Stomach (tissue), 9 donors: ENCODE data around the gene COL27A1. TPM values are rescaled to one million over a fixed set of nuclear protein-coding genes. Genes with fewer than 3 reads are reported as not detected.
"Not testable (repeated sequence)": the region's sequence is repeated elsewhere in the genome, so short reads cannot be mapped to it uniquely, and the experiment has no call there.

Experiments used
- DNase-seq, 2 donors: peaks; one replicate each; pipeline versions ENCODE4 v3.0.0 to v3.0.0-alpha.2; 2013 to 2019
- H3K27ac ChIP-seq, 5 donors: fragments of 200-600 bp in 4 of 5; sonication (generic) in 4 of 5; one replicate each; pipeline ENCODE4 v1.5.1; 2013 to 2019; ENCODE audit warnings: mild to moderate bottlenecking in 1 of 5, moderate library complexity in 1 of 5
- H3K27me3 ChIP-seq, 3 donors: fragments of 200-600 bp; sonication (generic); one replicate each; pipeline ENCODE4 v1.5.1; 2017 to 2019; ENCODE audit warnings: mixed run types in 1 of 3
- H3K36me3 ChIP-seq, 4 donors: fragments of 200-600 bp; sonication (generic); 1 replicate in 3 of 4; 2 replicates in 1 of 4; pipeline ENCODE4 v1.5.1; 2016 to 2019
- H3K4me1 ChIP-seq, 4 donors: fragments of 200-600 bp; sonication (generic); one replicate each; pipeline ENCODE4 v1.5.1; 2016 to 2019
- H3K4me3 ChIP-seq, 4 donors: fragments of 200-600 bp; sonication (generic) in 3 of 4; one replicate each; pipeline ENCODE4 v1.5.1; 2016 to 2019; ENCODE audit warnings: mild to moderate bottlenecking in 1 of 4
- H3K9me3 ChIP-seq, 4 donors: fragments of 200-600 bp; sonication (generic); one replicate each; pipeline ENCODE4 v1.5.1; 2016 to 2019
- EP300 ChIP-seq: sonication (generic); formaldehyde crosslinking; IDR thresholded peaks from one replicate; pipeline ENCODE4 v1.6.1; 2017; ENCODE audit warnings: antibody characterized with exemption
- POLR2A ChIP-seq, 4 donors: fragments of 450-650 bp; IDR thresholded peaks; one replicate each; pipeline ENCODE4 v1.6.1; 2016; ENCODE audit warnings: antibody characterized with exemption in 4 of 4, control low read depth in 2 of 4, mild to moderate bottlenecking in 1 of 4, moderate library complexity in 1 of 4
- POLR2AphosphoS5 ChIP-seq, 3 donors: sonication (generic); formaldehyde crosslinking; IDR thresholded peaks; one replicate each; pipeline ENCODE4 v1.6.1; 2016; ENCODE audit warnings: antibody characterized with exemption in 3 of 3
- WGBS, 5 donors: extraction: QIAGEN DNeasy Blood & Tissue Kit in 3 of 5; methylation state at CpG; one replicate each; pipeline versions ENCODE4 v1.1.5 to v1.1.7; 2013 to 2018; 5-methylcytosine and 5-hydroxymethylcytosine counted together
- intact Hi-C: fragments of 100-400 bp; cut with DNase I; formaldehyde crosslinking; loops from one replicate; pipeline ENCODE4 v1.15.1; 2023; ENCODE audit warnings: low total_unique reads
- polyA plus RNA-seq, 3 donors: library from polyadenylated mRNA; stranded (reverse); fragments of 200-250 nt; gene quantifications; one replicate each; pipeline ENCODE4 v1.2.3, GENCODE V29; 2013
- total RNA-seq, 5 donors: library from RNA; depleted of rRNA; stranded (reverse); fragments of >200 nt; gene quantifications; one replicate each; pipeline versions ENCODE4 v1.1.0 to v1.2.3, GENCODE V29; 2014 to 2016
- TF ChIP-seq, protein P1 (sequence below), 7 experiments: fragments of 450-650 bp in 4 of 7; fragments of 200-600 bp in 3 of 7; sonication (generic) in 3 of 7; IDR thresholded peaks; one replicate each; pipeline ENCODE4 v1.5.1; 2016 to 2019; ENCODE audit warnings: antibody characterized with exemption in 7 of 7, control low read depth in 2 of 7, mild to moderate bottlenecking in 1 of 7
- donor health status: healthy with polysubstance abuse.
- donor health status: Bipolar disorder and iron deficiency.
- donor health status: healthy.

The COL27A1 gene
- total and polyA plus RNA-seq, 8 donors, result 2.9 to 26.3 (median 8.2) TPM

DNA sequence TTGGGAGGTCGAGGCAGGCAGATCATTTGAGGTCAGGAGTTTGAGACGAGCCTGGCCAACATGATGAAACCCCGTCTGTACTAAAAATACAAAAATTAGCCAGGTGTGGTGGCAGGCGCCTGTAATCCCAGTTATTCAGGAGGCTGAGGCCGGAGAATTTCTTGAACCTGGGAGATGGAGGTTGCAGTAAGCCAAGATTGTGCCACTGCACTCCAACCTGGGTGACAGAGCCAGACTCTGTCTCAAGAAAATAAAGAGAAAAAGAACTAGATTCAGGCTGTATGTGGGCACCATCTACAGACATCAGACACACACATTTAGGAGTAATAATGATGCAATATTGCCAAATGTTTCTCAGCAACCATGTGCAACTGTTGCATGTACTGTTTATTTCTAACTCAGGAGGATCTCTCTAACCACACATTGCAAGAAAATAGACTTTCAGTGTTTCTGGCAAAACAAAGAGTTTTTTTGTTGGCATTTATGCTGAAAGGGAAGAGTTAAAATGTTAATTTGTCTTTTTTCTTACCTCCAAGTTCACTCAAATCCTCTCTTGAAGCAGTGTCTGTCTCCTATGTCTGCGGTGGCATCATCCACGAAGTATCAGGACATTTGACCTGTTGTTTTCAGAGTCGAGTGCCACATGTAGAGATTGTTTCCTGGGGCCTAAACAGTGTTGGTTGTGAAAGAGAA lies 162.5 kb downstream of the COL27A1 start:
- TF ChIP-seq, protein P1, sequence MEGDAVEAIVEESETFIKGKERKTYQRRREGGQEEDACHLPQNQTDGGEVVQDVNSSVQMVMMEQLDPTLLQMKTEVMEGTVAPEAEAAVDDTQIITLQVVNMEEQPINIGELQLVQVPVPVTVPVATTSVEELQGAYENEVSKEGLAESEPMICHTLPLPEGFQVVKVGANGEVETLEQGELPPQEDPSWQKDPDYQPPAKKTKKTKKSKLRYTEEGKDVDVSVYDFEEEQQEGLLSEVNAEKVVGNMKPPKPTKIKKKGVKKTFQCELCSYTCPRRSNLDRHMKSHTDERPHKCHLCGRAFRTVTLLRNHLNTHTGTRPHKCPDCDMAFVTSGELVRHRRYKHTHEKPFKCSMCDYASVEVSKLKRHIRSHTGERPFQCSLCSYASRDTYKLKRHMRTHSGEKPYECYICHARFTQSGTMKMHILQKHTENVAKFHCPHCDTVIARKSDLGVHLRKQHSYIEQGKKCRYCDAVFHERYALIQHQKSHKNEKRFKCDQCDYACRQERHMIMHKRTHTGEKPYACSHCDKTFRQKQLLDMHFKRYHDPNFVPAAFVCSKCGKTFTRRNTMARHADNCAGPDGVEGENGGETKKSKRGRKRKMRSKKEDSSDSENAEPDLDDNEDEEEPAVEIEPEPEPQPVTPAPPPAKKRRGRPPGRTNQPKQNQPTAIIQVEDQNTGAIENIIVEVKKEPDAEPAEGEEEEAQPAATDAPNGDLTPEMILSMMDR (IDR thresholded peaks at IDR 0.05), result no peak
- TF ChIP-seq POLR2AphosphoS5 (IDR thresholded peaks at IDR 0.05) (no peak), EP300 (no peak), POLR2A (IDR thresholded peaks at IDR 0.05) (no peak)
- peaks cover 0 to 8% (median 2%) of the 10 kb centered on the region in 4 donors for H3K4me1 ChIP-seq
- intact Hi-C loops, result no loop called here
- no peaks in the 10 kb centered on the region for H3K27me3 ChIP-seq
- no peak for DNase-seq
- no peaks in the 10 kb centered on the region for H3K36me3 ChIP-seq
- no peaks in the 10 kb centered on the region for H3K9me3 ChIP-seq
- H3K27ac ChIP-seq, result no peak overlapping the region
- 78 to 87% (median 81%) methylated on average over 8 of the region's 8 CpGs for WGBS, 5 donors
- no peak overlapping the region for H3K4me3 ChIP-seq

DNA sequence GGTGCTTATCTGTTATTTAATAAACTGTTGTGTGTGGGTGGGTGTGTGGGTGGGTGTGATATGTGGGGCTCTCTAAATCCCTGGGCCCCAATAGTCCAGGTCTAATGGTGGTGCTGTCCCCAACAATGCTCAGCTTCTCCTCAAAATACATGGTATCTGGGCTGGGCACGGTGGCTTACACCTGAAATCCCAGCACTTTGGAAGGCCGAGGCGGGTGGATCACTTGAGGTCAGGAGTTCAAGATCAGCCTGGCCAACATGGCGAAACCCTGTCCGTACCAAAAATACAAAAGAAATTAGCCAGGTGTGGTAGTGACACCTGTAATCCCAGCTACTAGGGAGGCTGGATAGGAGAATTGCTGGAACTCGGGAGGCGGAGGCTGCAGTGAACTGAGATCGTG lies 163.1 kb downstream of the COL27A1 start:
- Histone ChIP-seq H3K9me3 (no peaks in the 10 kb centered on the region), H3K27me3 (no peaks in the 10 kb centered on the region), H3K4me3 (no peak overlapping the region), H3K4me1 (peaks cover 0 to 8% (median 2%) of the 10 kb centered on the region in 4 donors), H3K36me3 (no peaks in the 10 kb centered on the region), H3K27ac (no peak overlapping the region)
- TF ChIP-seq, protein P1 (IDR thresholded peaks at IDR 0.05), result no peak
- TF ChIP-seq POLR2AphosphoS5 (IDR thresholded peaks at IDR 0.05) (no peak), POLR2A (IDR thresholded peaks at IDR 0.05) (no peak), EP300 (no peak)
- no peak for DNase-seq
- WGBS, 5 donors, result 75 to 90% (median 84%) methylated on average over 8 of the region's 8 CpGs
- intact Hi-C loops, result no loop called here

DNA sequence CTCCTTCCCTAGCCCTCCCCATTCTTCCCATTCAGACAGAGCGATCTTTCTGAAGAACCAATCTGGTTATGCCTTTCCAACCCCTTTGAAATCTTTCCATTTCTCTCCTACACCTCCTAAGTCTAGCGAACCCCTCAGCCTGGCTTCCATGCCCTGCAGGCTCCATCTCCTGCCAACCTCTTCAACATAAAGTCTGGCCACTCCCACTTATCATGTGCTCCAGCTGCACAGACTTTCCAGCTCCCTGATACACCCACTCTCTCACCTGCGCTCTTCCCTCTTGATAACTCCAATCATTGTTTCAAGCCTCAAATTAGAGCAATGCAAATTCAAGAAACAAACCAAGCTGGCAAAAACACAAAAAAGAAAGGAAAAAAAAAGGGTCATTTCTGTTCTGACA lies 163.8 kb downstream of the COL27A1 start:
- no peak overlapping the region for H3K27ac ChIP-seq
- no peaks in the 10 kb centered on the region for H3K27me3 ChIP-seq
- H3K36me3 ChIP-seq, result no peaks in the 10 kb centered on the region
- no peaks in the 10 kb centered on the region for H3K9me3 ChIP-seq
- WGBS, 5 donors, result 65 to 70% (median 69%) methylated on average over 3 of the region's 3 CpGs
- DNase-seq, result no peak
- no peak overlapping the region for H3K4me3 ChIP-seq
- intact Hi-C loops, result no loop called here
- H3K4me1 ChIP-seq, result peaks cover 0 to 8% (median 2%) of the 10 kb centered on the region in 4 donors
- TF ChIP-seq POLR2A (IDR thresholded peaks at IDR 0.05) (no peak), POLR2AphosphoS5 (IDR thresholded peaks at IDR 0.05) (no peak), EP300 (no peak)
- TF ChIP-seq, protein P1 (IDR thresholded peaks at IDR 0.05), result no peak

DNA sequence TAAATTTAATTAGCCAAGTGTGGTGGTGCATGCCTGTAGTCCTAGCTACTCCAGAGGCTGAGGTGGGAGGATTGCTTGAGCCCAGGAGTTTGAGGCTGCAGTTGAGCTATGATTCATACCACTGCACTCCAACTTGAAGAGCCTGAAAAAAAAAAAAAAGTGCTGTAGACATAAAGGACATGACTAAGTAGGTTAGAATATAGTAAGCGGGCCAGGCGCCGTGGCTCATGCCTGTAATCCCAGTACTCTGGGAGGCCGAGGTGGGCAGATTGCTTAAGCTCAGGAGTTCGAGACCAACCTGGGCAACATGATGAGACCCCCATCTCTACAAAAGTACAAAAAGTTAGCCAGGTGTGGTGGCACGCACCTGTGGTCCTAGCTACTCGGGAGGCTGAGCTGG lies 165.4 kb downstream of the COL27A1 start:
- H3K4me3 ChIP-seq, DNase-seq, H3K27ac ChIP-seq, H3K36me3 ChIP-seq, H3K9me3 ChIP-seq, H3K4me1 ChIP-seq, H3K27me3 ChIP-seq, intact Hi-C loops: not testable (repeated sequence)
- whole genome bisulfite sequencing, 5 donors, result 78 to 96% (median 86%) methylated on average over 7 of the region's 7 CpGs

DNA sequence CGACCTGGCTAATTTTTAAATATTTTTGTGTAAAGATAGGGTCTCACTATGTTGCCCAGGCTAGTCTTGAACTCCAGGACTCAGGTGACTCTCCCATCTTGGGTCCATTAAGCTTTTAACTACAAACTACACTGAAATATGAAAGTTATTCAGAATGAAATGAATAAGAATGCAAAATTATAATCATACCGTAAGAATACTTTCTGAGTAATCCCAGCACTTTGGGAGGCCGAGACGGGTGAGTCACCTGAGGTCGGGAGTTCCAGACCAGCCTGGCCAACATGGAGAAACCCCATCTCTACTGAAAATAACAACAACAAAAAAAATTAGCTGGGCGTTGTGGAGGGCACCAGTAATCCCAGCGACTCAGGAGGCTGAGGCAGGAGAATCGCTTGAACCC lies 166.4 kb downstream of the COL27A1 start:
- DNase-seq, result no peak
- intact Hi-C loops, result no loop called here
- Histone ChIP-seq H3K9me3 (no peaks in the 10 kb centered on the region), H3K36me3 (no peaks in the 10 kb centered on the region), H3K4me1 (peaks cover 0 to 1% (median 0%) of the 10 kb centered on the region in 4 donors), H3K4me3 (no peak overlapping the region), H3K27me3 (no peaks in the 10 kb centered on the region), H3K27ac (no peak overlapping the region)
- TF ChIP-seq, protein P1 (IDR thresholded peaks at IDR 0.05), result no peak
- no peak for TF ChIP-seq EP300
- no peak for TF ChIP-seq POLR2AphosphoS5 (IDR thresholded peaks at IDR 0.05)
- TF ChIP-seq POLR2A (IDR thresholded peaks at IDR 0.05), result no peak
- WGBS, 5 donors, result 71 to 85% (median 78%) methylated on average over 8 of the region's 8 CpGs

DNA sequence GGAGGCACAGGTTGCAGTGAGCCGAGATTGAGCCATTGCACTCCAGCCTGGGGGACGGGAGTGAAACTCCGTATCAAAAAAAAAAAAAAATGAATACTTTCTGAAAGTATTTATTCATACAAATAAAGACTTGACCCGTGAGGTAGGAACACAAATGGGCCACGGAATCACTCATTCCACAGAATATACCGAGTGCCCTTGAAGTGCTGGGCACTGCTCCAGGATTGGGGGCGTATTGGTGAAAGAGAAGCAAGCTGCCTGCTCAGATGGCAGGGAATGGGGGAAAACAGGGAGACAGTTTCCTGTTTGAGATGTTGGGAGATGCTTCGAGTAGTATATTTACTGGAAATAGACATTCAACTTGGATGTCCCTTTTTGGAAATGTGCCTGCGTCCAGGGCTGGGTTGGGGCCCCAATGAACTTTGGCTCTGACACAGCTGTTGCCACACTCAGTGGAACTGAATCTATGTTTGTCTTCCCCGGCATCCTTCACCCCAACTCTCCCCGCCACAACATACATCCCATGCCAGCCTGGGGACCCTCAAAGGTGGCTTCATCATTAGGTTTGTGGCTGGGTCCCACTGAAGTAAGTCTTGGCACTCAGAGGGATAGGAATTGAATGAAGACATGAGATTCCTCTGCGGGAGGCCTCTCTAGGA lies 167.0 kb downstream of the COL27A1 start:
- not testable (repeated sequence) for DNase-seq, H3K36me3 ChIP-seq
- WGBS, 5 donors, result 61 to 69% (median 63%) methylated on average over 11 to 12 of the region's 12 CpGs

DNA sequence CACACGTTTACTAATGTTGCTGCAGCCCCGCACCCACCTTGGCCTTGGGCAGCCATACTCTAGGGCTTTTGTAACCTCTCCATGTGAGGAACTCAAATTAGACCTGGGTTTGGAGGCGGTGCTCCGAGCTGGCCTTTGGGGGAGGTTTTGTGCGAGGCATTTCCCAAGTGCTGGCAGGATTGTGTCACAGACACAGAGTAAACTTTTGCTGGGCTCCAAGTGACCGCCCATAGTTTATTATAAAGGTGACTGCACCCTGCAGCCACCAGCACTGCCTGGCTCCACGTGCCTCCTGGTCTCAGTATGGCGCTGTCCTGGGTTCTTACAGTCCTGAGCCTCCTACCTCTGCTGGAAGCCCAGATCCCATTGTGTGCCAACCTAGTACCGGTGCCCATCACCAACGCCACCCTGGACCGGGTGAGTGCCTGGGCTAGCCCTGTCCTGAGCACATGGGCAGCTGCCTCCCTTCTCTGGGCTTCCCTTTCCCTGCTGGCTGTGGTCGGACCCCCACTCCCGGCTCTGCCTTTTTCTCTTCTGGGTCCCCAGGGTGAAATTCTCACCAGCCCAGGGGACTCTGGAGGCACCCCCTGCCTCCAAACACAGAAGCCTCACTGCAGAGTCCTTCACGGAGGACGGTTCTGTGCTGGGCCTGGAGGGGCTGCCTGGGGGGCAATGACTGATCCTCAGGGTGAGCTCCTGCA lies 167.6 kb downstream of the COL27A1 start, which contains the start of gene ORM1:
TSS of gene ORM1 (plus strand) at position 268 of the 701 bp plus-strand sequence. CDS start at position 304, 36 bp downstream.
- H3K36me3 ChIP-seq, H3K27me3 ChIP-seq, H3K4me3 ChIP-seq, H3K9me3 ChIP-seq, intact Hi-C loops, DNase-seq, H3K27ac ChIP-seq, H3K4me1 ChIP-seq: not testable (repeated sequence)
- 68 to 95% (median 80%) methylated on average over 1 to 4 of the region's 15 CpGs; no CpG with 5 or more reads in 1 of the 5 donors for WGBS, 5 donors

More for the DNA sequence above, 167.0 kb downstream of the COL27A1 start:
- H3K9me3 ChIP-seq, H3K4me1 ChIP-seq, H3K27ac ChIP-seq, H3K4me3 ChIP-seq, intact Hi-C loops, H3K27me3 ChIP-seq: not testable (repeated sequence)
